ENCODE measurements around the gene RANBP17. TPM values are rescaled to one million over a fixed set of nuclear protein-coding genes. Genes with fewer than 3 reads are reported as not detected.

Gene RANBP17
- total and polyA plus RNA-seq, 9 of the 15 experiments (the other 6 are each of a cell fraction or from before 2014, with no cell fraction given) = not detected

- TF ChIP-seq, protein P1, sequence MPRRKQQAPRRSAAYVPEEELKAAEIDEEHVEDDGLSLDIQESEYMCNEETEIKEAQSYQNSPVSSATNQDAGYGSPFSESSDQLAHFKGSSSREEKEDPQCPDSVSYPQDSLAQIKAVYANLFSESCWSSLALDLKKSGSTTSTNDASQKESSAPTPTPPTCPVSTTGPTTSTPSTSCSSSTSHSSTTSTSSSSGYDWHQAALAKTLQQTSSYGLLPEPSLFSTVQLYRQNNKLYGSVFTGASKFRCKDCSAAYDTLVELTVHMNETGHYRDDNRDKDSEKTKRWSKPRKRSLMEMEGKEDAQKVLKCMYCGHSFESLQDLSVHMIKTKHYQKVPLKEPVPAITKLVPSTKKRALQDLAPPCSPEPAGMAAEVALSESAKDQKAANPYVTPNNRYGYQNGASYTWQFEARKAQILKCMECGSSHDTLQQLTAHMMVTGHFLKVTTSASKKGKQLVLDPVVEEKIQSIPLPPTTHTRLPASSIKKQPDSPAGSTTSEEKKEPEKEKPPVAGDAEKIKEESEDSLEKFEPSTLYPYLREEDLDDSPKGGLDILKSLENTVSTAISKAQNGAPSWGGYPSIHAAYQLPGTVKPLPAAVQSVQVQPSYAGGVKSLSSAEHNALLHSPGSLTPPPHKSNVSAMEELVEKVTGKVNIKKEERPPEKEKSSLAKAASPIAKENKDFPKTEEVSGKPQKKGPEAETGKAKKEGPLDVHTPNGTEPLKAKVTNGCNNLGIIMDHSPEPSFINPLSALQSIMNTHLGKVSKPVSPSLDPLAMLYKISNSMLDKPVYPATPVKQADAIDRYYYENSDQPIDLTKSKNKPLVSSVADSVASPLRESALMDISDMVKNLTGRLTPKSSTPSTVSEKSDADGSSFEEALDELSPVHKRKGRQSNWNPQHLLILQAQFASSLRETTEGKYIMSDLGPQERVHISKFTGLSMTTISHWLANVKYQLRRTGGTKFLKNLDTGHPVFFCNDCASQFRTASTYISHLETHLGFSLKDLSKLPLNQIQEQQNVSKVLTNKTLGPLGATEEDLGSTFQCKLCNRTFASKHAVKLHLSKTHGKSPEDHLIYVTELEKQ (CRISPR knock-in tag; IDR thresholded peaks at IDR 0.05) = no peak
- TF ChIP-seq SMAD1 (IDR thresholded peaks at IDR 0.05; ENCODE audit: low read depth, low read length, partially characterized antibody) (no peak), NCOA1 (IDR thresholded peaks at IDR 0.05; ENCODE audit: low read depth) (no peak)
These were observed 194.1 kb downstream of the RANBP17 start (continued) for GRCh38 chr5:171055875-171056454.

DNA sequence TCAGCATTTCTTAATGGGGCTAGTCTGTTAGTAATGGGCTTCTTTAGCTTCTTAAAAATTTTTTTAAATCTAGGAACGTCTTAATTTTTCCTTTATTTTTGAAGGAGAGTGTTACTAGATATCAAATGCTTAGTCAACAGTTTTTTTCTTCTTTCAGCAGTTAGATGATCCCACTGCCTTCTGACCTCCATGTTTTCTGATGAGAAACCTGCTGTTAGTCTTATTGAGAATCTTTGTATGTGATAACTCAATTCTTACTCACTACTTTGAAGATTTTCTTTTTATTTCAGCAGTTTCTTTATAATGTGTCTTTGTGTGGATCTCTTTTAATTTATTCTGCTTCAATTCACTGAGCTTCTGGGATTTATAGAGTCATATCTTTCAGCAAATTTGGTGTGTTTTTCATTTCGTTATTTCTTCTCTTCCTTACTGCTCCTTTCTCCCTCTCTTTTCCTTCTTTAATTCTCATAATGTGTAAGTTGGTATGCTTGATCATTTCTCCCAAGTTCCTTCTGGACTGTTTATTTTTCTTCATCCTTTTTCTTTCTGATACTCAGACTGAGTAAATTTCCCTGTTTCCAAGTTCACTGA, 205.8 kb downstream of the RANBP17 start:
- H3K27me3 ChIP-seq (ENCODE audit: control insufficient read depth in 2 of 2, insufficient read depth in 2 of 2, low read length in 2 of 2) = no peaks in the 10 kb centered on the region
- no peaks in the 10 kb centered on the region for H3K79me2 ChIP-seq (ENCODE audit: control insufficient read depth, insufficient read depth, low read length)
- no peaks in the 10 kb centered on the region for H3K4me1 ChIP-seq (replicated peaks in 1 of 2; ENCODE audit: control insufficient read depth in 2 of 2, insufficient read depth in 2 of 2, low read length in 2 of 2)
- H3K27ac ChIP-seq (ENCODE audit: extremely low read depth, low read depth, low read length) = no peak overlapping the region
- DNase-seq (ENCODE audit: extremely low read depth in 1 of 4, low spot score in 3 of 4) (no peak), ATAC-seq (no peak), FAIRE-seq (no peak)
- no TSS peak for BruUV-seq (replicated peaks)
- ChIA-PET POLR2A (no interaction called here), CTCF (ENCODE audit: low intra/inter-chr PET ratio) (no interaction called here)
- in situ Hi-C loops (cut with MboI) (no loop called here), intact Hi-C loops (cut with micrococcal nuclease) (no loop called here)
- no peak overlapping the region for H3K4me2 ChIP-seq (ENCODE audit: insufficient read depth, low read length)
- H3K4me3 ChIP-seq = no peak overlapping the region
- TF ChIP-seq ZNF778 (CRISPR knock-in tag; IDR thresholded peaks at IDR 0.05) = no peak
- no peak for TF ChIP-seq TBL1XR1 (IDR thresholded peaks at IDR 0.05; ENCODE audit: low read length in 2 of 2)
- TF ChIP-seq CHD4 (IDR thresholded peaks at IDR 0.05; ENCODE audit: insufficient read depth, insufficient replicate concordance, low read depth, low read length, poor library complexity, severe bottlenecking) = no peak
- TF ChIP-seq, protein P2, sequence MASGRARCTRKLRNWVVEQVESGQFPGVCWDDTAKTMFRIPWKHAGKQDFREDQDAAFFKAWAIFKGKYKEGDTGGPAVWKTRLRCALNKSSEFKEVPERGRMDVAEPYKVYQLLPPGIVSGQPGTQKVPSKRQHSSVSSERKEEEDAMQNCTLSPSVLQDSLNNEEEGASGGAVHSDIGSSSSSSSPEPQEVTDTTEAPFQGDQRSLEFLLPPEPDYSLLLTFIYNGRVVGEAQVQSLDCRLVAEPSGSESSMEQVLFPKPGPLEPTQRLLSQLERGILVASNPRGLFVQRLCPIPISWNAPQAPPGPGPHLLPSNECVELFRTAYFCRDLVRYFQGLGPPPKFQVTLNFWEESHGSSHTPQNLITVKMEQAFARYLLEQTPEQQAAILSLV (tag; IDR thresholded peaks at IDR 0.05) = no peak
- 0 out of 2 replicates have a peak, but pooled peaks have one; percentile 11 for TF ChIP-seq C11orf30 (IDR thresholded peaks at IDR 0.05; ENCODE audit: low read depth)
- peak; percentile 34; the same call in 1 of the 2 replicates for TF ChIP-seq ZNF316 (IDR thresholded peaks at IDR 0.05)
- H2AFZ ChIP-seq (ENCODE audit: low read depth, low read length) = no peak overlapping the region
- no peaks in the 10 kb centered on the region for H3K36me3 ChIP-seq (ENCODE audit: control insufficient read depth, insufficient read depth, low read length)
- H3K9me3 ChIP-seq (replicated peaks; ENCODE audit: control insufficient read depth, insufficient read depth, low read depth, low read length) = peaks cover 3% of the 10 kb centered on the region; the same call in 1 of the 2 replicates
- no peaks in the 10 kb centered on the region for H3K9me1 ChIP-seq (ENCODE audit: control insufficient read depth, insufficient read depth, low read length)
- WGBS (ENCODE audit: insufficient coverage, low coverage, missing lambda C conversion rate) = 0% methylated on average over 2 of the region's 2 CpGs
- no peaks in the 10 kb centered on the region for H4K20me1 ChIP-seq (replicated peaks; ENCODE audit: control insufficient read depth, insufficient read depth, low read length)
- H3K9ac ChIP-seq (ENCODE audit: insufficient read depth in 1 of 2, low read depth in 2 of 2, low read length in 2 of 2) = no peak overlapping the region

Data from K562 (cell line).